Nucleus accumbens (tissue), 56 donors: ENCODE data around the gene DCAF16.

ENCODE experiments used
- DNase-seq, 56 donors: peaks; one replicate each; lab custom pipeline; 2025; lab: John Stamatoyannopoulos, UW

DCAF16 gene

GRCh38 chr4:17785858-17786257, 24.7 kb downstream of the DCAF16 start:
- no peak for DNase-seq

GRCh38 chr4:17781300-17782287, 29.0 kb downstream of the DCAF16 start, which contains the start of gene FAM184B:
FAM184B (minus strand) TSS chr4:17781621; CDS start chr4:17781299, 322 bp downstream.
- peak in 27 of 56 donors; percentile 4 to 66 (median 27) for DNase-seq

GRCh38 chr4:17780501-17781299, 29.9 kb downstream of the DCAF16 start:
- DNase-seq = peak in 8 of 56 donors; percentile 4 to 55 (median 39)

- DNase-seq = no peak
Measured at GRCh38 chr4:17778431-17778830, 32.1 kb downstream of the DCAF16 start.

- no peak for DNase-seq
Measured at GRCh38 chr4:17773135-17773698, 37.3 kb downstream of the DCAF16 start.

GRCh38 chr4:17771284-17771908, 39.2 kb downstream of the DCAF16 start:
- no peak for DNase-seq

- no peak for DNase-seq
Measured at GRCh38 chr4:17770845-17771244, 39.7 kb downstream of the DCAF16 start.

GRCh38 chr4:17769406-17770174, 41.0 kb downstream of the DCAF16 start:
- DNase-seq = no peak

GRCh38 chr4:17766826-17767458, 43.6 kb downstream of the DCAF16 start:
- no peak for DNase-seq

- no peak for DNase-seq
Measured at GRCh38 chr4:17765514-17766286, 44.9 kb downstream of the DCAF16 start.

GRCh38 chr4:17763931-17764330, 46.6 kb downstream of the DCAF16 start:
- no peak for DNase-seq

GRCh38 chr4:17763416-17763815, 47.1 kb downstream of the DCAF16 start:
- no peak for DNase-seq

- DNase-seq = no peak
Measured at GRCh38 chr4:17762726-17763125, 47.8 kb downstream of the DCAF16 start.

GRCh38 chr4:17761062-17761461, 49.5 kb downstream of the DCAF16 start:
- DNase-seq = no peak

- DNase-seq = no peak
Measured at GRCh38 chr4:17760626-17761025, 49.9 kb downstream of the DCAF16 start.

GRCh38 chr4:17758485-17758884, 52.1 kb downstream of the DCAF16 start:
- no peak for DNase-seq

- no peak for DNase-seq
Measured at GRCh38 chr4:17757621-17758020, 52.9 kb downstream of the DCAF16 start.

GRCh38 chr4:17753646-17754045, 56.9 kb downstream of the DCAF16 start:
- no peak for DNase-seq
